SK-N-SH (cell line): ENCODE data around the gene BCO2. TPM values are rescaled to one million over a fixed set of nuclear protein-coding genes. Genes with fewer than 3 reads are reported as not detected.
"Not testable (repeated sequence)": the region's sequence is repeated elsewhere in the genome, so short reads cannot be mapped to it uniquely, and the experiment has no call there.

Experiments
- CTCF ChIA-PET: fragments of 300-600, 350-600 bp; formaldehyde crosslinking; extraction: SDS; loops from one replicate; lab custom pipeline; 2021; lab: Yijun Ruan, JAX
- POLR2A ChIA-PET: fragments of 350-600 bp; sonication (Branson Sonifier 250); formaldehyde crosslinking; extraction: SDS; loops from one replicate; lab custom pipeline; 2020; ENCODE audit warnings: antibody characterized with exemption, inconsistent platforms; lab: Yijun Ruan, JAX
- DNase-seq: peaks from one replicate; pipeline ENCODE4 v3.0.0; 2012
- H2AFZ ChIP-seq: fragments of 200-600 bp; sonication (generic); 2 replicates; pipeline ENCODE4 v1.8.1; 2016; ENCODE audit warnings: antibody characterized with exemption, mild to moderate bottlenecking, low read depth
- H3F3A ChIP-seq: fragments of 200-600 bp; sonication (generic); replicated peaks from 2 replicates; pipeline ENCODE3; 2016; ENCODE audit warnings: antibody characterized with exemption, mild to moderate bottlenecking; ENCODE audit not compliant: insufficient read depth
- H3K27ac ChIP-seq, 2 experiments: fragments of 200-500 bp in 1 of 2; fragments of 200-600 bp in 1 of 2; sonication (Bioruptor generic) in 1 of 2; sonication (generic), shearing (Covaris generic) in 1 of 2; 2 replicates each; pipeline versions ENCODE4 v1.5.1 to v1.6.1; 2014 to 2016; ENCODE audit warnings: low read depth in 2 of 2, inconsistent platforms in 1 of 2, low read length in 1 of 2, mild to moderate bottlenecking in 1 of 2, mixed read lengths in 1 of 2
- H3K27me3 ChIP-seq: fragments of 200-600 bp; sonication (generic), shearing (Covaris generic); 2 replicates; pipeline ENCODE4 v1.6.1; 2016; ENCODE audit warnings: mixed run types; ENCODE audit not compliant: insufficient read depth
- H3K36me3 ChIP-seq, 2 experiments: fragments of 200-500 bp in 1 of 2; fragments of 200-600 bp in 1 of 2; sonication (Bioruptor generic) in 1 of 2; sonication (generic) in 1 of 2; replicated peaks in 1 of 2; 2 replicates each; pipeline versions ENCODE3 to v1.5.1; 2014 to 2016; ENCODE audit warnings: low read length in 1 of 2, mild to moderate bottlenecking in 1 of 2; ENCODE audit not compliant: insufficient read depth in 2 of 2, control insufficient read depth in 1 of 2
- H3K4me1 ChIP-seq, 2 experiments: fragments of 200-500 bp in 1 of 2; fragments of 200-600 bp in 1 of 2; sonication (Bioruptor generic) in 1 of 2; sonication (generic), shearing (Covaris generic) in 1 of 2; 2 replicates each; pipeline versions ENCODE4 v1.5.1 to v1.6.1; 2014 to 2016; ENCODE audit warnings: low read depth in 1 of 2, low read length in 1 of 2, mixed run types in 1 of 2; ENCODE audit not compliant: insufficient read depth in 2 of 2, control insufficient read depth in 1 of 2
- H3K4me2 ChIP-seq: fragments of 200-600 bp; sonication (generic), shearing (Covaris generic); 2 replicates; pipeline ENCODE4 v1.6.1; 2017; ENCODE audit warnings: mixed run types
- H3K4me3 ChIP-seq, 2 experiments: fragments of 200-500 bp in 1 of 2; fragments of 200-600 bp in 1 of 2; sonication (Bioruptor generic) in 1 of 2; sonication (generic), shearing (Covaris generic) in 1 of 2; 2 replicates each; pipeline versions ENCODE4 v1.5.1 to v1.8.1; 2014 to 2016; ENCODE audit warnings: low read depth in 2 of 2, inconsistent platforms in 1 of 2, low read length in 1 of 2, mild to moderate bottlenecking in 1 of 2, mixed read lengths in 1 of 2, moderate library complexity in 1 of 2
- H3K79me2 ChIP-seq: fragments of 200-600 bp; sonication (generic); 2 replicates; pipeline ENCODE4 v1.8.1; 2017; ENCODE audit warnings: mild to moderate bottlenecking; ENCODE audit not compliant: insufficient read depth
- H3K9ac ChIP-seq: fragments of 200-600 bp; sonication (generic); 2 replicates; pipeline ENCODE4 v1.6.1; 2017; ENCODE audit warnings: mixed run types
- H3K9me2 ChIP-seq: fragments of 200-600 bp; sonication (generic); 2 replicates; pipeline ENCODE4 v1.6.1; 2017; ENCODE audit warnings: mixed run types
- H3K9me3 ChIP-seq: fragments of 200-600 bp; sonication (generic); 2 replicates; pipeline ENCODE4 v1.6.1; 2017; ENCODE audit warnings: mixed run types, mild to moderate bottlenecking, moderate library complexity
- H4K20me1 ChIP-seq: fragments of 200-600 bp; sonication (generic); 2 replicates; pipeline ENCODE4 v1.6.1; 2017; ENCODE audit warnings: mild to moderate bottlenecking, mixed run types; ENCODE audit not compliant: insufficient read depth
- CHD2 ChIP-seq: fragments of 150-350 bp; IDR thresholded peaks from 2 replicates; pipeline ENCODE4 v1.6.1; 2018; ENCODE audit warnings: low read length; ENCODE audit not compliant: partially characterized antibody
- EP300 ChIP-seq, 2 experiments: IDR thresholded peaks; 2 replicates each; pipeline versions ENCODE4 v1.4.0 to v1.6.1; 2012; ENCODE audit warnings: borderline replicate concordance in 1 of 2, low read depth in 1 of 2, low read length in 1 of 2
- FOXJ3 ChIP-seq: sonication (generic); formaldehyde crosslinking; IDR thresholded peaks from 2 replicates; pipeline ENCODE4 v1.5.1; 2020; ENCODE audit warnings: mild to moderate bottlenecking, missing genetic modification reagents
- GATA2 ChIP-seq: sonication (generic); formaldehyde crosslinking; IDR thresholded peaks from 2 replicates; pipeline ENCODE4 v1.5.0; 2020; ENCODE audit warnings: mild to moderate bottlenecking, missing genetic modification reagents
- JUND ChIP-seq: IDR thresholded peaks from 2 replicates; pipeline ENCODE4 v1.4.0; 2012
- NFIC ChIP-seq: IDR thresholded peaks from 2 replicates; pipeline ENCODE4 v1.4.0; 2012; ENCODE audit warnings: borderline replicate concordance
- NRF1 ChIP-seq: IDR thresholded peaks from 2 replicates; pipeline ENCODE4 v1.6.1; 2012; ENCODE audit warnings: low read depth, mild to moderate bottlenecking, low read length
- RXRA ChIP-seq: IDR thresholded peaks from 2 replicates; pipeline ENCODE4 v1.4.0; 2012; ENCODE audit warnings: low read depth, mild to moderate bottlenecking, borderline replicate concordance
- TAF1 ChIP-seq: IDR thresholded peaks from 2 replicates; pipeline ENCODE4 v1.6.1; 2012; ENCODE audit warnings: low read depth, mild to moderate bottlenecking, low read length, moderate library complexity, borderline replicate concordance
- USF1 ChIP-seq: IDR thresholded peaks from 2 replicates; pipeline ENCODE4 v1.4.0; 2012; ENCODE audit warnings: low read depth, borderline replicate concordance
- WGBS: methylation state at CpG from one replicate; pipeline ENCODE4 v1.1.6; 2017; ENCODE audit warnings: low lambda C conversion rate; 5-methylcytosine and 5-hydroxymethylcytosine counted together
- polyA plus RNA-seq, 3 experiments: library from polyadenylated mRNA; depleted of rRNA; stranded (reverse); fragments of >200 nt; gene quantifications; 2 replicates each; pipeline ENCODE4 v1.2.3, GENCODE V29; 2012

The BCO2 gene
- polyA plus RNA-seq, 1 of the 3 experiments (the other 2 are of a cell fraction) = 0.87 TPM

- H3K9ac ChIP-seq, H2AFZ ChIP-seq, H3K79me2 ChIP-seq, H3K9me2 ChIP-seq, CTCF ChIA-PET, H3K27me3 ChIP-seq, H3K4me3 ChIP-seq, H4K20me1 ChIP-seq, POLR2A ChIA-PET, DNase-seq, H3K4me1 ChIP-seq, H3K36me3 ChIP-seq, H3K27ac ChIP-seq, H3K4me2 ChIP-seq, H3K9me3 ChIP-seq: not testable (repeated sequence)
- H3F3A ChIP-seq = peaks cover 11% of the 10 kb centered on the region
- 94% methylated on average over 1 of the region's 1 CpG for WGBS
Observed at GRCh38 chr11:112162200-112162599, 13.1 kb upstream of the BCO2 start.

GRCh38 chr11:112162761-112163546 lies 12.4 kb upstream of the BCO2 start:
- Histone ChIP-seq H3K9ac (no peak overlapping the region), H4K20me1 (no peaks in the 10 kb centered on the region), H3K9me2 (no peaks in the 10 kb centered on the region), H3K36me3 (no peaks in the 10 kb centered on the region), H3K4me2 (no peak overlapping the region), H2AFZ (peak overlapping the region; percentile 32; the same call in 1 of the 2 replicates), H3K4me3 (no peak overlapping the region), H3K27ac (no peak overlapping the region), H3K9me3 (no peaks in the 10 kb centered on the region), H3F3A (peaks cover 5% of the 10 kb centered on the region), H3K4me1 (peaks cover 0 to 3% of the 10 kb centered on the region in 2 experiments; a peak in 1 of 4 replicates), H3K27me3 (no peaks in the 10 kb centered on the region), H3K79me2 (no peaks in the 10 kb centered on the region)
- POLR2A ChIA-PET = no interaction called here
- DNase-seq = no peak
- CTCF ChIA-PET = interaction anchor here (0.6 to 0.7 kb wide), 2 partner anchors 50 to 118 kb away, joined by 3 read pairs; no protein-coding TSS in a partner anchor
- TF ChIP-seq NRF1 = no peak
- 82% methylated on average over 6 of the region's 6 CpGs for WGBS

GRCh38 chr11:112163875-112164685 lies 11.2 kb upstream of the BCO2 start, which contains the start of gene IL18:
Gene IL18, minus strand, starts transcription at chr11:112164094. Its CDS starts 9,041 bp downstream, at chr11:112155053.
- peak within 1 kb of the TSS; percentile 32; the same call in 1 of the 2 replicates for H2AFZ ChIP-seq
- CTCF ChIA-PET = no interaction called here
- no peaks in the 10 kb centered on the region for H3K79me2 ChIP-seq
- no peaks in the 10 kb centered on the region for H3K27me3 ChIP-seq
- no peaks in the 10 kb centered on the region for H3K36me3 ChIP-seq
- H3K4me3 ChIP-seq = no peak within 1 kb of the TSS
- H3F3A ChIP-seq = peaks cover 3% of the 10 kb centered on the region
- H3K4me2 ChIP-seq = no peak within 1 kb of the TSS
- no peak within 1 kb of the TSS for H3K9ac ChIP-seq
- H3K9me2 ChIP-seq = no peaks in the 10 kb centered on the region
- POLR2A ChIA-PET = no interaction called here
- H4K20me1 ChIP-seq = no peaks in the 10 kb centered on the region
- 78% methylated on average over 11 of the region's 12 CpGs for WGBS
- no peaks in the 10 kb centered on the region for H3K4me1 ChIP-seq
- no peaks in the 10 kb centered on the region for H3K9me3 ChIP-seq
- no peak for DNase-seq
- no peak within 1 kb of the TSS for H3K27ac ChIP-seq
- TF ChIP-seq EP300 (IDR thresholded peaks at IDR 0.05; ENCODE audit: borderline replicate concordance in 1 of 2, low read depth in 1 of 2, low read length in 1 of 2) (no peak), RXRA (no peak), USF1 (no peak), FOXJ3 (CRISPR knock-in tag) (no peak), TAF1 (no peak), GATA2 (CRISPR knock-in tag) (no peak), NFIC (no peak), JUND (no peak), CHD2 (no peak)
- TF ChIP-seq, all 33 proteins: peak for 0
